Epithelial cell of prostate (primary cell): Measurements from ENCODE around the gene KIAA2012.

Source experiments
- DNase-seq: peaks from one replicate; pipeline ENCODE4 v3.0.0-alpha.2; 2011; ENCODE audit warnings: low read depth, low spot score
- H3K27ac ChIP-seq: fragments of 450-650 bp; 2 replicates; pipeline ENCODE4 v1.5.1; 2017; ENCODE audit warnings: mild to moderate bottlenecking

The KIAA2012 gene

DNA sequence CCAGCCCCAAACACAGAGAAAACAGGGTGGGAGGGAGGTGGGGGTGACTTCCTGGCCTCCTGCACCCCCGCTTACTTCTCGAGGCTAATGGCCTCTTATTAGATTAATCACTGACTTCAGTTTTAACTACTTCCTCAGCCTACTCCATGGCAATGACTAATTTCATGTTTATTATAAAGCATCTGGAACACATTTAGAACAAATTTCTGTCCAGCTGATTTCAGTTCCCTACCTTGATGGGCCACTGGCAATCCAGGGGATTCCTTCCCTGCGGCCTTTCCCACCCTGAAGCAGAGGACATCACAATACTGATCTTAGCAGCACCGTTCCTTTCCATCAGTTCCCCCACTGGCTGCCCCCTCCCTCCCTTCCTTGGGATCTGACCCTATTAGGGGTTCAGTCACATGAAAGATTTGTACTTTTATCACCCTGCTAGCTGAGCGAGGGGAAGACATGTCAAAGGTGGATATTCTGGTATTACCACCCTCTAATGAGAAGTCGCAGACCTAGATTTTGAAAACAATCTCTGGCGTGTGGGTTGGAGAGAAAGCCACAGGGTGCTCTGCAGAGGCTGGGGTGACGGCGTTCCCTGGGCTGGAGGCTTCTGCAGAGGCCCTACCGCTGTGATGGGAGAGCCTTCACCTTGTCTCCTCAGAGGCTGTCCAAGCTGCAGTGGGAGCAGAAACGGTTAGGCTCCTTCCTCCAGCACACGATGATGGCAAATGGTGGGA lies 67.6 kb downstream of the KIAA2012 start:
- H3K27ac ChIP-seq = no peak overlapping the region

GRCh38 chr2:202141329-202141947 lies 68.4 kb downstream of the KIAA2012 start:
- DNase-seq = no peak
- H3K27ac ChIP-seq = no peak overlapping the region

More for the DNA sequence above, 67.6 kb downstream of the KIAA2012 start:
- no peak for DNase-seq

DNA sequence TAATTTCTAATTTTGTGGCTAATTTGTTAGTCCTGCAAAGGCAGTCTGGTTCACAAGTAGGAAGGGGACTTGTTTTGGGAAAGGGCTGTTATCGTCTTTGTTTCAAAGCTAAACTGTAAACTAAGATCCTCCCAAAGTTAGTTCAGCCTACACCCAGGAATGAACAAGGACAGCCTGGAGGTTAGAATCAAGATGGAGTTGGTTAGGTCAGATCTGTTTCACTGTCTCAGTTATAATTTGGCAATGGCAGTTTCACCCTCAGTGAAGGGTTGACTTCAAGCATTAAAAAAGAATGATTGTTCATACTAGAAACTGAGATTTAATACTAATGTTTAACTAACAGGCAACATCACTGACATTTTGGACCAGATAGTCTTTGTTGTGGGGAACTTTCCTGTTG lies 69.5 kb downstream of the KIAA2012 start:
- no peak for DNase-seq
- no peak overlapping the region for H3K27ac ChIP-seq

- no peak for DNase-seq
- H3K27ac ChIP-seq = no peak overlapping the region
These were observed 74.7 kb downstream of the KIAA2012 start for GRCh38 chr2:202147775-202148174.

DNA sequence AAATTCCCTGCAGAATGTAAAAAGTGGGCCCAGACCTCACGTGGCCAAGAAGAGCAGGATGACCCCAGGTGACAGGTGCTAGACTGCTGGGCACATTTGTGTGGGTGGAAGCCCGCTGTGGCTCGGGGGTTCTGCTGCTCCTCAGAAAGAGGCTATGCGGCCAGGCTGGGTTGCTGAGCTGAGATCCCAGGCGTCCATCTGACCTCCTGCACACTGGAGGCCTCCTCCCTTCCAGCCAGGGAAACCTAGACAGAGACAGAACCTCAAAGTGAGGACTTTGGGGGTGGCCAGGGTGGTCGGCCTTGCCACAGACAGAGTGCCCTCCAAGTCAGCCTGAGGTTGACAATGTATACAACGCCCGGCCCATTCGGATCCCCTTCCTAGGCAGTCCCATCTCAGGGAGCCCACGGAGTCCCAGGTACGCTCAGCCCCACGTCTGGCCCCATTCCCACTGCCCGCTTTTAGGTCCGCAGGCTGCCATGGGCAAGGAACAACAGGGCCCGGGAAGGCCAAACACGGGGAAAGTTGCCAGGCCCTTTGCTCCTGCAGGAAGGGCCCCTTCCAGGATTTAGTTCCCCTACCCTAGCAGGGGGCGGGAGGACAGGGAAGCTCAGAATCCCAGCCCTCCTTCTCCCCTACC lies 75.6 kb downstream of the KIAA2012 start:
- H3K27ac ChIP-seq = no peak overlapping the region
- no peak for DNase-seq

GRCh38 chr2:202149155-202149762 lies 76.2 kb downstream of the KIAA2012 start:
- no peak overlapping the region for H3K27ac ChIP-seq
- no peak for DNase-seq

- DNase-seq = no peak
These were observed 76.9 kb downstream of the KIAA2012 start for GRCh38 chr2:202149936-202150335.

GRCh38 chr2:202152104-202152715 lies 79.2 kb downstream of the KIAA2012 start:
- H3K27ac ChIP-seq = no peak overlapping the region
- no peak for DNase-seq

More at GRCh38 chr2:202149936-202150335, 76.9 kb downstream of the KIAA2012 start:
- H3K27ac ChIP-seq = no peak overlapping the region

DNA sequence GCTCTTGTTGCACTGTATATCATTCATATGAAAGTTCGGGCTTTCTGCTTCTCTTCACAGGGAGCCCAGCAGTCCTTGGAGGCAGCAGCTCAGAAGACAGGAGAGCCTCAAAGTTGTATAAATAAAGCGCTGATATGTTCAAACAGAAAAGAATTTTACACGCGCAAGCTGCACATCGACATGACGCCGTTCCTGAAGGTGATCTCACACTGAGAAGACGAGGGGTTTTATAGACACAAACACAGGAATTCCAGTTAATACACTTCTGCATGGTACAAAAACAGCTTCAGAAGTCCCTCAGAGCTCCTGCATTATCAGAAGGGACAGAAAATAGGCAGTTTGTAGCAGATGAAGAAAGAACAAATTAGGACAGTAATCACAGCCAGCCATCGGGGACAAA lies 81.6 kb downstream of the KIAA2012 start:
- DNase-seq = no peak
- no peak overlapping the region for H3K27ac ChIP-seq

- DNase-seq = no peak
- H3K27ac ChIP-seq = no peak overlapping the region
These were observed 84.3 kb downstream of the KIAA2012 start for GRCh38 chr2:202157211-202157990.

DNA sequence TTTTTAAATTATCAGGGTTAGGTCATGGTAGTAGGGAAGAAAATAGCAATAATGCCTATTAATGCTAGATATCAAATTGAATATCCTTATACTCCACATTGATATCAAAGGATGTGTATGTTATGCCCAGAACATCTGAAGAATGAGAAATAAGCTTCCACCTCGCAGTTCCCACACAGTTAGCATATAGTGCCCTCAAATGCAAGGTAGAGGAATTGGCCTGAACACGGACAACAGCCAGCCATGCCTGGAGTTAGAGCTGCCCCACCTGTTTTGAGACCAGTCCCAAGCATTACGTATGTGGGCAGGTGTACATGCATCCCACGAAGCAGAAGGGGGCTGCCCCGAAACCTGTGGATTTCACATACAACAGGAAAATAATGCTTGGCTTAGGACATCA lies 85.7 kb downstream of the KIAA2012 start:
- no peak overlapping the region for H3K27ac ChIP-seq
- no peak for DNase-seq

GRCh38 chr2:202161151-202161835 lies 88.2 kb downstream of the KIAA2012 start:
- no peak overlapping the region for H3K27ac ChIP-seq
- DNase-seq = no peak

DNA sequence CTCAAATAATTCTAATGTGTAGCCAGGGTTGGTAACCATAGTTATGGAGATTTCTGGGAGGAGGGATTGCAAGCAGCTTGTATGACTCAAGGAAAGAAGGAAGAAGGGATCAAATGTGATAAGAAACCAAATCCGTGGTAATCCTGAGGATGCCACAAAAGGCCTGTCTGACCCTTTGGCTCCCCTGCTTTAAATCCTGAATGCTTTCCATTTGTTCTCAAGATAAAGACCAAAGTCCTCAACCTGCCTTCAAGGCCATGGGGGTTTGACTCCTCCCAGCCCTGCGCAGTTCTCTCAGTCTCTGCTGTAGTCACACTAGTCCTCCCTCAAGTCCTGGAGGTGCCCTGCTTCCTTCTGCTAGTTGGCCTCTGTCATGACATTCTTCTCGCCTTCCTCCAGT lies 91.4 kb downstream of the KIAA2012 start:
- DNase-seq = no peak

DNA sequence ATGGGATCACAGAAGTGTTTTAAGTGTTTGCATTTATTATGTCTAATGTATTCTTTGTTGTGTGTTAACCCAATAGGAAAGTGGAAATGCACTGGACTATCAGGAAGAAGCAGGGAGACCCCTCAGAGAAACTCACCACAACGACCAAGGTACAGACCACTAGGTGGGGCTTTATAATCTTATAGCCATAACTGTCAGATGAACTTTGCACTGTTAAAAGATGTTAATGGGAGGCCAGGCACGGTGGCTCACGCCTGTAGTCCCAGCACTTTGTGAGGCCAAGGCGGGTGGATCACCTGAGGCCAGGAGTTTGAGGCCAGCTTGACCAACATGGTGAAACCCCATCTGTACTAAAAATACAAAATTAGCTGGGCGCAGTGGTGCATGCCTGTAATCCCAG lies 92.2 kb downstream of the KIAA2012 start:
- no peak for DNase-seq
- no peak overlapping the region for H3K27ac ChIP-seq

More for the DNA sequence above, 91.4 kb downstream of the KIAA2012 start:
- H3K27ac ChIP-seq = no peak overlapping the region

- no peak overlapping the region for H3K27ac ChIP-seq
- DNase-seq = no peak
These were observed 92.9 kb downstream of the KIAA2012 start for GRCh38 chr2:202165945-202166344.

DNA sequence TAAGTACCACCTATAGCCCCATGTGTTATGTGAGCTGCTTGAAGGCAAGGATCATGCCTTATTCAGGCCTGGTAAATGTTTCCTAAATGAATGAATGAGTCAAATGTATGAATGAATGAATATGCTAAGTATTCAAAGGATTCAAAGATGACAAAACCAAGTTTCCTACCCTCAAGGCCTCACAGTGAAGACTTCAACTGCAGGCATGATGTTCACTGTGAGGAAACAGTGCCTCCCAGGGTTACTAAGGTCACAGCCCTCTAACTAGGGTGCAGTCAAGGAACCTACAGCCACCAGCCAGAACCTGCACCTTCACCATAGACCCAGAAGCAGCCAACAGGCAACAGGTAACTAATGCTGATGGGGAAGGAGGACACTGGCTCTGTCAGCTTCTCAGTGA lies 96.1 kb downstream of the KIAA2012 start:
- H3K27ac ChIP-seq = no peak overlapping the region

DNA sequence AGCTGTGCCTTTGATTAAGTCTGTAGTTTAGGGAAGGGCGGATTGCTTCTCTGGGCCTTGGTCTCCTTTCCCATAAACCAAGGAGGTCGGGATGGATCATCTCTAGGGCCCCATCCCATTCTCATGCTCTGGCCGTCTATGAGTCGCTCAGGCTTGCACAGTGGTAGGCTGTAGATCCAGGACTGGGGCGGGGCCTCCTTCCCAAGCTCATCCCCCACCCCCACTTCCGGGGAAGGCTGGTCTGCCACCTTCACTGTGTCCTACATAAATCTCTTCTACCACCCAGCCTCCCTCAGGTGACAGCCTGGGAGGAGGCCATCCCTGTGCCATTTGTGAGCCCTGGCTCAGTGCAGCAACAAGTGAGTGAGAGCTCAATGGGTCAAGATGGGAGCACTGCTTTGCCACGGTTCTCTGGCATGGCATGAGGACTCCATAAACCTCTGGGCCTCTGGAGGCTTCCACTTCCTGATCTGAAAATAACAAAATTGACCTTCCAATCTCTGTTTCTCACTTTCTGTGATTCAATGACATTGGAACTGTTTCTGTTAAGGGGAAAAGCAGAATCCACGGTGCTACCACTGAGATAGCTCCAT lies 96.9 kb downstream of the KIAA2012 start:
- DNase-seq = no peak
- no peak overlapping the region for H3K27ac ChIP-seq

More for the DNA sequence above, 96.1 kb downstream of the KIAA2012 start:
- no peak for DNase-seq

DNA sequence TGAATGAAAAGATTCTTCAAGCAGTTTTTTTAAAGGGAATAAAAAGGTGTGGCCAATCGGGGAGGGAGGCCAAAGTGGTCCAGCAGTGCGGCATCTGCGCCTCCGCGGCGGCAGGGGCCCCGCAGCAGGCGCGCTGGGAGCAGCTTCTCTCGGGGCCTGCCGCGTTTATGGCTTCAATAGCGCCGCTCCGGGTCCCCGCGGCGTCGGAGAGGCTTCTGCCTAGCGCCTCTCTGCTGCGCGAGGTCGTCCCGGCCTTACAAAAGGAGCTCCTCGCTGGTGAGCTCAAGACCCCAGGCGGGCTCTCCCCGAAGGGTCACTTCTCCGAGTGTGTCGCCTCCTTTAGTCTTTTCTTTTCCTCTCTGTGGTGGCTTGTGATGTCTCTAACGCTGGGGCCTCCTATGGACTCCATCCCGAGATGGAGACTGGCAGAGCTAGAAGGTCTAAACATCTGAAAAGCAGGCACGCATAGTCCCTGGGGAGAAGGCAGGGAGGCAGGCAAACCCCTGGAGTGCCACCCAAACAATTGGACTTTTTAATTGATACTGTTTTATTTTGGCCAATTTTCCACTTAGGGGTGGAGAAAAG lies 98.3 kb downstream of the KIAA2012 start:
- no peak overlapping the region for H3K27ac ChIP-seq
- no peak for DNase-seq
